ENCODE data around the gene DGKB.
"Not testable (repeated sequence)": the region's sequence is repeated elsewhere in the genome, so short reads cannot be mapped to it uniquely, and the experiment has no call there.

DGKB gene

GRCh38 chr7:14585232-14585631 lies 317.3 kb downstream of the DGKB start:
- no peak for DNase-seq (ENCODE audit: low read depth)

GRCh38 chr7:14583518-14583917 lies 319.0 kb downstream of the DGKB start:
- DNase-seq (ENCODE audit: low read depth), result no peak

GRCh38 chr7:14582010-14582409 lies 320.5 kb downstream of the DGKB start:
- DNase-seq (ENCODE audit: low read depth), result no peak

- DNase-seq (ENCODE audit: low read depth), result no peak
These were observed 322.6 kb downstream of the DGKB start for GRCh38 chr7:14579971-14580370.

- DNase-seq (ENCODE audit: low read depth), result no peak
These were observed 326.0 kb downstream of the DGKB start for GRCh38 chr7:14576578-14576977.

- DNase-seq (ENCODE audit: low read depth), result no peak
These were observed 331.6 kb downstream of the DGKB start for GRCh38 chr7:14570750-14571607.

- DNase-seq (ENCODE audit: low read depth), result no peak
These were observed 350.5 kb downstream of the DGKB start for GRCh38 chr7:14552060-14552459.

GRCh38 chr7:14551310-14551709 lies 351.2 kb downstream of the DGKB start:
- DNase-seq (ENCODE audit: low read depth), result no peak

GRCh38 chr7:14542624-14543023 lies 359.9 kb downstream of the DGKB start:
- no peak for DNase-seq (ENCODE audit: low read depth)

- DNase-seq (ENCODE audit: low read depth), result no peak
These were observed 381.4 kb downstream of the DGKB start for GRCh38 chr7:14521183-14521582.

- no peak for DNase-seq (ENCODE audit: low read depth)
These were observed 392.3 kb downstream of the DGKB start for GRCh38 chr7:14510268-14510667.

GRCh38 chr7:14507617-14508016 lies 394.9 kb downstream of the DGKB start:
- no peak for DNase-seq (ENCODE audit: low read depth)

- no peak for DNase-seq (ENCODE audit: low read depth)
These were observed 396.6 kb downstream of the DGKB start for GRCh38 chr7:14505906-14506305.

- DNase-seq (ENCODE audit: low read depth), result no peak
These were observed 398.4 kb downstream of the DGKB start for GRCh38 chr7:14504134-14504533.

GRCh38 chr7:14503623-14504022 lies 398.9 kb downstream of the DGKB start:
- DNase-seq (ENCODE audit: low read depth), result no peak

GRCh38 chr7:14501436-14501835 lies 401.1 kb downstream of the DGKB start:
- no peak for DNase-seq (ENCODE audit: low read depth)

- no peak for DNase-seq (ENCODE audit: low read depth)
These were observed 405.2 kb downstream of the DGKB start for GRCh38 chr7:14497390-14497789.

GRCh38 chr7:14495633-14496032 lies 406.9 kb downstream of the DGKB start:
- no peak for DNase-seq (ENCODE audit: low read depth)

- DNase-seq (ENCODE audit: low read depth), result no peak
These were observed 414.7 kb downstream of the DGKB start for GRCh38 chr7:14487701-14488395.

GRCh38 chr7:14483663-14484062 lies 418.9 kb downstream of the DGKB start:
- DNase-seq (ENCODE audit: low read depth), result no peak

GRCh38 chr7:14480281-14480680 lies 422.3 kb downstream of the DGKB start:
- DNase-seq (ENCODE audit: low read depth), result no peak

GRCh38 chr7:14478834-14479510 lies 423.6 kb downstream of the DGKB start:
- no peak for DNase-seq (ENCODE audit: low read depth)

- not testable (repeated sequence) for DNase-seq (ENCODE audit: low read depth)
These were observed 440.8 kb downstream of the DGKB start for GRCh38 chr7:14461716-14462115.

Data from stromal cell of bone marrow (primary cell).